Memory B cell (primary cell): ENCODE results near the gene H6PD.
A peak's percentile ranks its signal among the peaks of the same experiment; 100 is the strongest.

Experiments used
- ATAC-seq: fragments of 150-1000 bp; cut with Tn5 transposase; 2 replicates; pipeline ENCODE4 v1.10.0; 2021; ENCODE audit warnings: low read depth, mild to moderate bottlenecking, moderate library complexity
- DNase-seq, 2 donors: peaks; one replicate each; pipeline ENCODE4 v3.0.0; 2022; ENCODE audit warnings: low spot score in 2 of 2
- H3K27ac Mint-ChIP-seq: one replicate; pipeline ENCODE4 v1.8.0; 2022; ENCODE audit warnings: mild to moderate bottlenecking, moderate library complexity, mixed read lengths
- H3K27me3 Mint-ChIP-seq: one replicate; pipeline ENCODE4 v1.8.0; 2022; ENCODE audit warnings: mixed read lengths
- H3K36me3 Mint-ChIP-seq: one replicate; pipeline ENCODE4 v1.8.0; 2022; ENCODE audit warnings: mild to moderate bottlenecking, mixed read lengths
- H3K4me1 Mint-ChIP-seq: one replicate; pipeline ENCODE4 v1.8.0; 2022; ENCODE audit warnings: mixed read lengths
- H3K4me3 Mint-ChIP-seq: one replicate; pipeline ENCODE4 v1.8.0; 2022; ENCODE audit warnings: mild to moderate bottlenecking, moderate library complexity, mixed read lengths
- H3K9me3 Mint-ChIP-seq: one replicate; pipeline ENCODE4 v1.8.0; 2022; ENCODE audit warnings: mixed read lengths

The H6PD gene

DNA sequence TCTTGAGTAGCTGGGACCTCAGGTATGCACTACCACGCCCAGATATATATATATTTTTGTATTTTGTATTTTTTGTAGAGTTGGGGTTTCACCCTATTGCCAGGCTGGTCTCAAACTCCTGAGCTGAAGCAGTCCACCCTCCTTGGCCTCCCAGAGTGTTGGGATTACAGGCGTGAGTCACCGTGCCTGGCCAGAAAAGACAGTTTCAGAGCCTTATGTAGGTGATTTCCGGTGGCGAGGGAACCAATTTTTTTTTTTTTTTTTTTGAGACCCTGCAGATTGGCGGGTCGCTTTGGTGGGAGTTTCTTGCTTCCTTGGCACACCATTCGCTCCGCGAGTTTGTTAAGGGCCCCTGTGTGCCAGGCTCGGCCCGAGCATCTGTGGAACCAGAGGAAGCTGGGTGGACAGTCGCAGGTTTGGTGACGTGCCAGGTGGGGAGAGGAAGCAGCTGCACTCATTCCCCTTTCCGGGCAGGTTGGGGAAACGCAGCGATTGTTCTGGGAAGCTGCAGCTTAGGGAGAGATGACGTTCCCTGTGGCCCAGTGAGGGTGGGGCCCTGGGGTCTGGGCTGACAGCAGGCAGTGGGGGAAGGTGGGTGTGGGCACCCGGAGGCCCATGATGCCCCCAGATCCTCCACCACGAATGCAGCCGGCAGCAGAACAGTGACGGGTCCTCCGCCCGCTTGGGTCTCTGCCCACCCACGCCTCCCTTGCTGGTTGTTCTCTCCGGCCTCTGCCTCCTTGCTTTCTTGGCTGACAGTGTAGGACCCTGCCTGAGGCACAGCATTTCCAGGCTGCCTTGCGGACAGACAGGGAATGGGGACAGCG is 83.2 kb downstream of the H6PD start:
- Mint-ChIP-seq H3K27ac (no peak overlapping the region), H3K4me3 (peak overlapping the region; percentile 43), H3K4me1 (peaks cover 16% of the 10 kb centered on the region), H3K36me3 (no peaks in the 10 kb centered on the region), H3K9me3 (no peaks in the 10 kb centered on the region), H3K27me3 (no peaks in the 10 kb centered on the region)
- ATAC-seq = no peak
- no peak for DNase-seq

DNA sequence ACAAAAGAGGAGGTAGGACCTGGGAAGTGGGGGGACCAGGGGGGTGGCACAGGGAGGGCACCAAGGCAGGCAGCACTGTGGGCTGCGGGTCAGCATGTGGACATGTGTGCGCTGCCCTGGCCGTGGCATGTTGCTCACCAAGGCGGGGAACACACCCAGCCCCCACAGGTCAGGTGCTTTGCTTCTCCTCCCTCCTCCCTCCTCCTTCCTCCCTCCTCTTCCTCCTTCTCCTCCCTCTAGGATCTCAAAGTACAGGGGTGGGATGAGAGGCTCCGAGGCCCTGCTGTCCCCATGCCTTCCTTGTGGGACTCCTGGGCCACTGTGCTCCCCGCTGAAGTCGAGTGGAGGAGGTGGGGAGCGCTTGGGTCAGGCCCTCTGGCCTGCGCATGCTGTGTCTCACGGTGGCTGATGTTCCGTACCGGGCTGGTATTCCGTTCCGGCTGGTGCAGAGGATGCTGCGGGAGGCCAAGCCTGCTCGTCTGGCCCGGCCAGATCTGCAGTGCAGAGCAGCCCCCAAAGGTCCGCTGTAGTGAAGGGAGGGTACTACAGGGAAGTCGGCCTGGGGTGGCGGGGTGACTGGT is 84.7 kb downstream of the H6PD start:
- ATAC-seq = no peak
- no peak for DNase-seq
- Mint-ChIP-seq H3K9me3 (no peaks in the 10 kb centered on the region), H3K27ac (no peak overlapping the region), H3K4me1 (peaks cover 16% of the 10 kb centered on the region), H3K27me3 (no peaks in the 10 kb centered on the region), H3K4me3 (no peak overlapping the region), H3K36me3 (no peaks in the 10 kb centered on the region)

- DNase-seq (no peak), ATAC-seq (no peak)
- no peaks in the 10 kb centered on the region for H3K9me3 Mint-ChIP-seq
- no peaks in the 10 kb centered on the region for H3K36me3 Mint-ChIP-seq
- H3K4me3 Mint-ChIP-seq = peak overlapping the region; percentile 31
- no peak overlapping the region for H3K27ac Mint-ChIP-seq
- no peaks in the 10 kb centered on the region for H3K27me3 Mint-ChIP-seq
- peaks cover 16% of the 10 kb centered on the region for H3K4me1 Mint-ChIP-seq
Observed at GRCh38 chr1:9319789-9320519, 85.4 kb downstream of the H6PD start.
